IMR-90 (cell line): Measurements from ENCODE around the gene SAXO1. TPM values are rescaled to one million over a fixed set of nuclear protein-coding genes. Genes with fewer than 3 reads are reported as not detected.

Source experiments
- ATAC-seq: fragments of 200-7000 bp; cut with Tn5 transposase; 2 replicates; pipeline ENCODE4 v1.9.1; 2020; ENCODE audit warnings: low read depth, mild to moderate bottlenecking, moderate library complexity
- BruUV-seq: library from RNA; stranded (reverse); fragments of 400-500 nt; replicated peaks from 2 replicates; lab custom pipeline; 2021; lab: Mats Ljungman, UMichigan
- CTCF ChIA-PET: fragments of 300-600 bp; formaldehyde crosslinking; extraction: SDS; loops from one replicate; lab custom pipeline; 2021; ENCODE audit warnings: antibody characterized with exemption; lab: Yijun Ruan, JAX
- POLR2A ChIA-PET: fragments of 300-600 bp; sonication (Branson Sonifier 250); formaldehyde crosslinking; loops from one replicate; lab custom pipeline; 2022; ENCODE audit warnings: antibody characterized with exemption; ENCODE audit not compliant: unreplicated experiment; lab: Charles Lee
- DNase-seq: peaks from one replicate; pipeline ENCODE4 v3.0.0; 2013
- H2AFZ ChIP-seq: replicated peaks from 2 replicates; pipeline ENCODE3; 2013; ENCODE audit warnings: low read length, mild to moderate bottlenecking; ENCODE audit not compliant: poor library complexity
- H2AK5ac ChIP-seq: 2 replicates; pipeline ENCODE4 v1.6.1; 2013; ENCODE audit warnings: low read depth, low read length, inconsistent platforms
- H2AK9ac ChIP-seq: replicated peaks from 2 replicates; pipeline ENCODE3; 2013; ENCODE audit warnings: mild to moderate bottlenecking, low read depth, low read length, moderate library complexity; ENCODE audit not compliant: poor library complexity
- H2BK120ac ChIP-seq: 2 replicates; pipeline ENCODE4 v1.6.1; 2013; ENCODE audit warnings: low read depth, low read length, inconsistent platforms
- H2BK15ac ChIP-seq: 3 replicates; pipeline ENCODE4 v1.6.1; 2013; ENCODE audit warnings: low read depth, low read length, inconsistent platforms
- H2BK20ac ChIP-seq: 2 replicates; pipeline ENCODE4 v1.6.1; 2013; ENCODE audit warnings: low read depth, mild to moderate bottlenecking, inconsistent platforms, low read length, moderate library complexity
- H2BK5ac ChIP-seq: 2 replicates; pipeline ENCODE4 v1.6.1; 2013; ENCODE audit warnings: mild to moderate bottlenecking, low read depth, low read length, inconsistent platforms; ENCODE audit not compliant: poor library complexity, severe bottlenecking
- H3K14ac ChIP-seq: replicated peaks from 2 replicates; pipeline ENCODE4 v1.6.1; 2013; ENCODE audit warnings: low read depth, low read length, inconsistent platforms
- H3K18ac ChIP-seq: 2 replicates; pipeline ENCODE4 v1.6.1; 2013; ENCODE audit warnings: low read depth, low read length, control low read depth
- H3K23ac ChIP-seq: 2 replicates; pipeline ENCODE4 v1.6.1; 2013; ENCODE audit warnings: low read depth, low read length, inconsistent platforms
- H3K27ac ChIP-seq: 2 replicates; pipeline ENCODE4 v1.5.1; 2013; ENCODE audit warnings: mild to moderate bottlenecking, control low read depth, low read length; ENCODE audit not compliant: insufficient read depth
- H3K27me3 ChIP-seq: 2 replicates; pipeline ENCODE4 v1.6.1; 2013; ENCODE audit warnings: low read length; ENCODE audit not compliant: control insufficient read depth, insufficient read depth
- H3K36me3 ChIP-seq: 2 replicates; pipeline ENCODE4 v1.6.1; 2013; ENCODE audit warnings: low read length, mixed read lengths; ENCODE audit not compliant: control insufficient read depth, insufficient read depth
- H3K4ac ChIP-seq: 2 replicates; pipeline ENCODE4 v1.6.1; 2013; ENCODE audit warnings: low read depth, low read length, inconsistent platforms
- H3K4me1 ChIP-seq: 2 replicates; pipeline ENCODE4 v1.6.1; 2013; ENCODE audit warnings: low read length, mixed read lengths; ENCODE audit not compliant: control insufficient read depth, insufficient read depth
- H3K4me2 ChIP-seq: 2 replicates; pipeline ENCODE4 v1.6.1; 2013; ENCODE audit warnings: low read depth, mild to moderate bottlenecking, control low read depth, low read length, moderate library complexity
- H3K4me3 ChIP-seq: 2 replicates; pipeline ENCODE4 v1.5.1; 2013; ENCODE audit warnings: low read depth, mild to moderate bottlenecking, control low read depth, low read length, moderate library complexity; ENCODE audit not compliant: insufficient read depth
- H3K56ac ChIP-seq: 2 replicates; pipeline ENCODE4 v1.6.1; 2013; ENCODE audit warnings: low read length, inconsistent platforms; ENCODE audit not compliant: insufficient read depth; ENCODE audit errors: extremely low read depth
- H3K79me1 ChIP-seq, 2 experiments: 2 replicates each; pipeline ENCODE4 v1.6.1; 2013; ENCODE audit warnings: low read length in 2 of 2, inconsistent platforms in 1 of 2, low read depth in 1 of 2
- H3K9ac ChIP-seq: 2 replicates; pipeline ENCODE4 v1.6.1; 2013; ENCODE audit warnings: low read depth, low read length, control low read depth
- H3K9me1 ChIP-seq: 2 replicates; pipeline ENCODE4 v1.6.1; 2013; ENCODE audit warnings: low read length, inconsistent platforms; ENCODE audit not compliant: insufficient read depth
- H3K9me3 ChIP-seq: 2 replicates; pipeline ENCODE4 v1.6.1; 2013; ENCODE audit warnings: low read length; ENCODE audit not compliant: control insufficient read depth, insufficient read depth
- H4K20me1 ChIP-seq: 2 replicates; pipeline ENCODE4 v1.6.1; 2013; ENCODE audit warnings: low read length, inconsistent platforms; ENCODE audit not compliant: insufficient read depth
- H4K5ac ChIP-seq: 2 replicates; pipeline ENCODE4 v1.6.1; 2013; ENCODE audit warnings: mild to moderate bottlenecking, low read depth, low read length, control low read depth
- H4K8ac ChIP-seq, 2 experiments: 2 replicates each; pipeline ENCODE4 v1.6.1; 2013; ENCODE audit warnings: low read depth in 2 of 2, low read length in 2 of 2, control low read depth in 1 of 2, inconsistent platforms in 1 of 2
- H4K91ac ChIP-seq: 2 replicates; pipeline ENCODE4 v1.6.1; 2013; ENCODE audit warnings: low read depth, low read length, inconsistent platforms; ENCODE audit not compliant: insufficient read depth
- RAD21 ChIP-seq: IDR thresholded peaks from 2 replicates; pipeline ENCODE4 v1.6.1; 2012; ENCODE audit warnings: low read length, improper control_type of control experiment
- WGBS, 2 experiments: methylation state at CpG; one replicate each; pipeline versions ENCODE4 v1.1.5 to v1.1.7; 2013; ENCODE audit warnings: missing lambda C conversion rate in 2 of 2; ENCODE audit not compliant: insufficient read length in 1 of 2; ENCODE audit errors: extremely low coverage in 2 of 2; 5-methylcytosine and 5-hydroxymethylcytosine counted together
- dilution Hi-C: fragments of 300-500 bp; cut with HindIII; formaldehyde crosslinking; loops from one replicate; pipeline ENCODE4 v1.14.3; 2018; ENCODE audit warnings: low sequenced_read_pairs; ENCODE audit not compliant: unreplicated experiment
- in situ Hi-C: fragments of 300-500 bp; cut with MboI; formaldehyde crosslinking; loops from 3 replicates; pipeline ENCODE4 v1.14.3; 2019; ENCODE audit warnings: low sequenced_read_pairs, inconsistent platforms, mixed read lengths
- intact Hi-C: fragments of 100-400 bp; cut with micrococcal nuclease; formaldehyde crosslinking; loops from 2 replicates; pipeline ENCODE4 v1.10.0; 2022
- polyA plus RNA-seq, 3 experiments: library from polyadenylated mRNA; depleted of rRNA; stranded (reverse); fragments of >200 nt; gene quantifications; 2 replicates each; pipeline ENCODE4 v1.2.3, GENCODE V29; 2012; ENCODE audit warnings: low replicate concordance in 1 of 3
- total RNA-seq: library from RNA; depleted of rRNA; stranded (reverse); fragments of >200 nt; gene quantifications from 2 replicates; pipeline ENCODE4 v1.2.3, GENCODE V29; 2012

The SAXO1 gene
- total and polyA plus RNA-seq, 2 of the 4 experiments (the other 2 are of a cell fraction): not detected

GRCh38 chr9:18891946-18892670 lies 140.9 kb downstream of the SAXO1 start:
- POLR2A ChIA-PET: no interaction called here
- no peak overlapping the region for H3K23ac ChIP-seq
- H3K18ac ChIP-seq: no peak overlapping the region
- WGBS, 2 experiments: no CpG with 5 or more reads among the region's 5 CpGs
- no peak overlapping the region for H4K91ac ChIP-seq
- no peaks in the 10 kb centered on the region for H3K9me1 ChIP-seq
- no peak overlapping the region for H3K4me3 ChIP-seq
- no peak overlapping the region for H4K5ac ChIP-seq
- H2BK120ac ChIP-seq: no peak overlapping the region
- H3K27ac ChIP-seq: no peak overlapping the region
- no TSS peak for BruUV-seq
- H2BK5ac ChIP-seq: no peak overlapping the region
- H3K27me3 ChIP-seq: no peaks in the 10 kb centered on the region
- intact Hi-C loops (no loop called here), in situ Hi-C loops (no loop called here), dilution Hi-C loops (no loop called here)
- H3K9me3 ChIP-seq: peaks cover 10% of the 10 kb centered on the region
- H2AK5ac ChIP-seq: no peak overlapping the region
- no peak overlapping the region for H2BK15ac ChIP-seq
- H2AFZ ChIP-seq: no peak overlapping the region
- H4K8ac ChIP-seq: no peak overlapping the region
- no peaks in the 10 kb centered on the region for H3K36me3 ChIP-seq
- H3K4me1 ChIP-seq: no peaks in the 10 kb centered on the region
- no peak overlapping the region for H3K4ac ChIP-seq
- no peak overlapping the region for H3K14ac ChIP-seq
- H2BK20ac ChIP-seq: no peak overlapping the region
- ATAC-seq (no peak), DNase-seq (no peak)
- no peak overlapping the region for H3K4me2 ChIP-seq
- H4K20me1 ChIP-seq: no peaks in the 10 kb centered on the region
- no peak for TF ChIP-seq RAD21
- H3K9ac ChIP-seq: no peak overlapping the region
- CTCF ChIA-PET: no interaction called here
- H3K79me1 ChIP-seq: no peaks in the 10 kb centered on the region
- no peak overlapping the region for H2AK9ac ChIP-seq
- no peak overlapping the region for H3K56ac ChIP-seq
